ENCODE data around the gene PODN.

- TF ChIP-seq POLR2AphosphoS5 (IDR thresholded peaks at IDR 0.05; ENCODE audit: low read depth, low read length) (no peak), CTCF (IDR thresholded peaks at IDR 0.05) (no peak)
These were observed 1.4 kb upstream of the PODN start for GRCh38 chr1:53060579-53060978.

All from Panc1 (cell line).